Hematopoietic multipotent progenitor cell (in vitro differentiated cells): ENCODE data around the gene TBC1D19. TPM values are rescaled to one million over a fixed set of nuclear protein-coding genes. Genes with fewer than 3 reads are reported as not detected.
A peak's percentile ranks its signal among the peaks of the same experiment; 100 is the strongest.

Source experiments
- DNase-seq, 3 donors: peaks; one replicate each; pipeline ENCODE4 v3.0.0-alpha.2; 2011 to 2015; ENCODE audit warnings: low read depth in 2 of 3, low spot score in 2 of 3
- total RNA-seq: library from RNA; depleted of rRNA; stranded (reverse); fragments of >200 nt; gene quantifications from one replicate; pipeline ENCODE4 v1.2.3, GENCODE V29; 2012

Gene TBC1D19
- total RNA-seq, 1 donor, result 5.9 TPM

DNA sequence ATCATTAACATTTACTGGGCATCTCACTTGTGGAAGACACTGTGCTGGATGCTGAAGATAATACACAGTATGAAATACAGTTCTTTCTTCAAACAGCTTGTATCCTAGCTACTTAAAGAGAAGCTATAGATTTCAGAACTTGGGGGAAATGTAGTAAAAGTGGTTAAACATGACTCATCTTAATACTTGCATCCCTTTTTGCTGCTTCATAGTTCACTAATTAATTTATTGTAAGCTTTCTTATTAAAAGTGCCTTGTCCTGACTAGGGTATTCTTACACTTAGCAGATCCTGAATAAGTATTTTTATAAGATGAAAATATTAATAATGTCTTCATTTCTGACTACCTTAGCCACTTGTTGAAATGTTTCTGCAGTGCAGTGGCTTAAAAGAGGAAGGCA, 144.0 kb downstream of the TBC1D19 start:
- peak in 1 of 3 donors; percentile 14 for DNase-seq

GRCh38 chr4:26729027-26729426, 145.1 kb downstream of the TBC1D19 start:
- DNase-seq, result no peak

GRCh38 chr4:26729547-26729946, 145.7 kb downstream of the TBC1D19 start:
- DNase-seq, result no peak

- DNase-seq, result no peak
Observed at GRCh38 chr4:26731351-26732035, 147.6 kb downstream of the TBC1D19 start.

- DNase-seq, result no peak
Observed at GRCh38 chr4:26732356-26732755, 148.5 kb downstream of the TBC1D19 start.

- DNase-seq, result no peak
Observed at GRCh38 chr4:26736621-26737020, 152.7 kb downstream of the TBC1D19 start.

DNA sequence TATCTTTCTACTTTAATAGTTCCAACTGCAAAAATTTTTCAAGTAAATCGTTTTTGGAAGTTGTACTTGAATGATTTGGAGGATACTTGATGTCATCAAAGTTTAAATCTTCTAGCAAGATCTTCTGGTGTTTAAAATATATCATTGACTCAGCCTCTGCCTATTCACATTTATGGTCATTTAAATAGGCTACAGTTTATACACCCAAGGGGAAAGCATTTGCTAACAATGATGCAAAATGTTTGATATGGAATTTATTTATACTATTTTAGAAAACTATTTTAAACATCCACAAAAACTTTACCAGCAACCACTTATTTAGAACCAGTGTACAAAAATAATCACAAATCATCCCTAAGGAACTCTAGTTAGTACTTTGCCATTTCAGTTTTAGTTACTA, 153.5 kb downstream of the TBC1D19 start:
- no peak for DNase-seq

DNA sequence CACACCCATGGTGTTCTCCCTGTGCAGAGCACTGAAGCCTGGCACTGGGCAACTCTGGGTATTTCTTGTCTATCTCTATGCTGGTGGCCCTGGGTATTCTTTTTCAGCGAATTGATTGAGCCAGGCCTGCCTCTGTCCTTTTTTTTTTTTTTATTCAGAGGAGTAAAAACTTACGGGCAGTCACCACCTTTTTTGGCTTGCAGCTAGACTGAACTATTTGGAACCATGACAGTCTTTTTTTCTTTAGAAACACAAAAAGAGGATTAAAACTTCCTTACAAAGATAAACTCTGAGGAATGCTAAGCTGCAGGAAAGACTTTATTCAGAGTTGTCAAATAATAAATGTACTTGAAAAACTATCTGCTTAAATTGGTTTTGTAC, 157.6 kb downstream of the TBC1D19 start:
- no peak for DNase-seq

GRCh38 chr4:26746802-26747213, 162.9 kb downstream of the TBC1D19 start:
- DNase-seq, result peak in 2 of 3 donors; percentile 16 to 41

GRCh38 chr4:26748811-26749210, 164.9 kb downstream of the TBC1D19 start:
- peak in 1 of 3 donors; percentile 38 for DNase-seq

DNA sequence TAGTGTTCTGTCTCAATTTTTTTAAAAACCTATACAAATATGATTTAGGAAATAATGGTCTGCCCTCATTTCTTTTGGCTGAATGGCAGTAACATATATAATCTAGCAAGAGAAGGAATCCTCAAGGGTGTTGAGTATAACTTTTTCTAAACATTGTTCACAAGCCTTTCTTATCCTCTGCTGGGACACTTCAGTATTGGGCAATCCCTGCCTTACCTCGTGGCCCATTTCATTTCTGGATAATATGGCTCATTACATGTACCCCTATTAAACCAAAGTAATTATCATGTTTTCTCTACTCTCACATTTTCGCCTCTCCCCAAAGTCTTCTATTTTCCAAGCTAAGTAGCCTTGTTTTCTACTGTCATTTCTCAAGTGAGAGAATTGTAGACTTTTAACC, 166.0 kb downstream of the TBC1D19 start:
- DNase-seq, result no peak

DNA sequence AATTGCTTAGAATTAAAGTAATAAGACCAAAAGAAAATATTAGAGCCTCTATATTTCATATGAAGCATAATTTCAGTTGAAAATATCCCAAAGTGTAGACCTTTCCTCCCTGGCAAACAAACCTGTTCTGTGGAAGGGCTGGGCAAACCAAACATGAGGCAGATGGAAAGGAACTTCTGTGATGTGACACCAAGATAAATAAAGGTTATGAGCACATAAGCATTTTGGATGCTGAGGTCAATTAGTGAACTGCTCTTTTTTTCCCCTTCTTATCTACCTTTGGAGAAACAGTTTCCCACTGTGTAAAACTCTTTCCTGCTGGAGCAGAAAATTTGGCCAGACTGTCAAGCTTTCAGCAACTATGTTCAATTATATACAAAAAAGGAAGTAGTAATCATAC, 167.1 kb downstream of the TBC1D19 start:
- no peak for DNase-seq

- DNase-seq, result no peak
Observed at GRCh38 chr4:26751838-26752237, 168.0 kb downstream of the TBC1D19 start.

DNA sequence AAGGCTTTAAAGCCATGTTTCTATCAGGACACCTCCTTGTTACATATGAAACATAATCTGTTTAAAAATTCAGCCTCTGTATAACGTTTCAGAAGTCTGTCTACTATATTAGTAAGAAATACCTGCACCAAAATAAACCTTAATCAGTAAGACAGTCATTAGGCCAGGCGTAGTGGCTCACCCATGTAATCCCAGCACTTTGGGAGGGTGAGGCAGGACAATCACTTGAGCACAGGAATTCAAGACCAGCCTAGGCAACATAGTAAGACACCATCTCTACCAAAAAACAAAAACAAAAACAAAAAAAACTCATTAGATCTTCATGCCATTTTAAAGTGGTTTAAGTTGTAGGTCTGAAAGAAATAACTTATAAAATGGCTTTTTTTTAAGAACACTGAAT, 169.3 kb downstream of the TBC1D19 start:
- no peak for DNase-seq

- DNase-seq, result no peak
Observed at GRCh38 chr4:26753617-26754016, 169.7 kb downstream of the TBC1D19 start.

DNA sequence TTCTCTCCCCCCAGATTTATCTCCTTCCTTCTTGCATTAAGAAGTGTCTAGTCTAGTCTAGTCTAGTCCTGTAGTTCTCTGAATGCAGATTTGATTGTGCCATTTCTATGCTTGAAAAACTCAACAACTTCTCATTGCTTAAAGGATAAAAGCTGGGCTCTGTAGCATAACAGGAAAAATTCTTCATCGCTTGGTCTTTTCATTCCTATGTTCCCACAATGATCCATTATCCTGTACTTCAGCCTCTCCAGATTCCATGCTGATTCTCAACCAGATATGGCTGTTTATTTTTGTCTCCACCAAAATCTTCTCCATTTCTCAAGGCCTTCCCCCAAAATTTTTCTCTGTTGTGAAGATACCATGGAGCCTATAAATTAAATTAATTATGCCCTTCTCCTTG, 173.9 kb downstream of the TBC1D19 start:
- DNase-seq, result no peak

- no peak for DNase-seq
Observed at GRCh38 chr4:26758899-26759298, 175.0 kb downstream of the TBC1D19 start.

DNA sequence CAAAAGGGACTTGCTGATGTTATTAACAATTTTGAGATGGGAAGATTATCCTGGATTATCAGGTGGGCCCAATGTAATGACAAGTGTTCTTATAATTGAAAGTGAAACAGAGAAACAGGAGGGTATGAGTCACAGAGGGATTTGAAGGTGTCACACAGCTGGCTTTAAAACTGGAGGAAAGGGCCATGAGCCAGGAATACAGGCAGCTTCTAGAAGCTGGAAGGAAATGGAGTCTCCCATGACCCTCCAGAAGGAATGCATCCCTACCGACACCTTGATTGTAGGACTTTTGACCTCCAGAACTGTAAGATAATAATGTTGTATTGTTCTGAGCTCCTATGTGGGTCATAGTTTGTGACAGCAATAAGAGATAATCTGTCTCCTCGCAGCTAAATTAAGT, 178.8 kb downstream of the TBC1D19 start:
- DNase-seq, result no peak

GRCh38 chr4:26763063-26763462, 179.2 kb downstream of the TBC1D19 start:
- DNase-seq, result no peak

- no peak for DNase-seq
Observed at GRCh38 chr4:26763648-26764047, 179.8 kb downstream of the TBC1D19 start.

DNA sequence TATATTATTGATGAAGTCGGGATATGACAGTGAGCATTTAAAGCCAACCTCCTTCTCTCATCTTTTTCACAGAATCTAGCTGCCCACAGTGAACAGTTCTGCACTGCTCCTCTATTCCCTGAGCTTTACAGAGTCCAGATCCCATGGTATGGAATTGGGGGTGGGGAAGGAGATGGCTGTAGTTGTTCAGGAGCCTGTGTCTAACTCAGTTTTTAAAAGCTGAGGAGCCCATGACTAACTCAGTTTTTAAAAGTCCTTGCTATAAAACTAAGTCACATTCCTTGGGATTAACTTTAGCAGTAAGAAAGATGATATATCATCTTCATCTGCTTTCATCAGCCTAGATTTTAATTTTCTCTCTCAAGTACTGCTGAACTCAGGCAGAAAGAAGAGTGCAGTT, 180.3 kb downstream of the TBC1D19 start:
- DNase-seq, result no peak

DNA sequence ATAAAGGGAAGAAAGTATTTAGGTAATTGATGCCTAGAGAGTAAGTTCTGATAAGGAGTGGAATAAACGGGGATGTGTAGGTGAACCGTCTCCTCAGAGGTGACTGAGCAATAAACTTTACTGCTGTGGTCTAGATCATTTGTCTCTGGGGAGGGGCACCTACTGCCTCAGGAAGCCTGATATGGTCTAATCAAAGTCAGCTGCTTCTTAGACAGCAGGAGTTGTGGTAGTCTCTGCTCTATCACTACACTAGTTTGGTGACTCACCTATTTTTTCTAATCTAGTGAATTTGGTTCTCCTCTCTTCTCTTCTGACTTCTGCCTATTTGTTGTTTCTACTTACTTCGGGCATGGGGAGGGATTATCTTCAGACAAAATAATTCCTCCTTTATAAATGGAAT, 181.6 kb downstream of the TBC1D19 start:
- DNase-seq, result peak in 1 of 3 donors; percentile 35

GRCh38 chr4:26766141-26766540, 182.3 kb downstream of the TBC1D19 start:
- no peak for DNase-seq
